A673 (cell line): ENCODE results near the gene WNK2. TPM values are rescaled to one million over a fixed set of nuclear protein-coding genes. Genes with fewer than 3 reads are reported as not detected.

Source experiments
- total RNA-seq: library from RNA; stranded (reverse); gene quantifications from 2 replicates; pipeline ENCODE4 v1.2.3, GENCODE V29; 2021

WNK2 gene
- total RNA-seq, 1 experiment from 2014 or later, result 9.6 TPM

Other genes with a start within 250 kb of the WNK2 start
- gene FGD3, start 236.6 kb upstream of the WNK2 start, total RNA-seq, result 0.09 and 0.17 TPM in 2 replicates
- gene SUSD3, start 125.4 kb upstream of the WNK2 start, total RNA-seq, result not detected in 2 replicates
- gene CARD19, start 87.9 kb upstream of the WNK2 start, total RNA-seq, result 12.2 and 16.2 TPM in 2 replicates
- 9.2 and 13.7 TPM in 2 replicates for gene NINJ1, start 49.9 kb upstream of the WNK2 start, total RNA-seq